Measurements from ENCODE around the gene EPB41L5.

GRCh38 chr2:120224256-120224655, 211.4 kb downstream of the EPB41L5 start:
- TF ChIP-seq CTCF (optimal IDR thresholded peaks at IDR 0.05 in 1 of 3, IDR thresholded peaks at IDR 0.05 in 1 of 3, conservative IDR thresholded peaks at IDR 0.05 in 1 of 3; ENCODE audit: extremely low read depth in 1 of 3, insufficient read depth in 2 of 3, low read length in 3 of 3) (no peak), EZH2 (IDR thresholded peaks at IDR 0.05; ENCODE audit: low read length) (no peak)

All from keratinocyte (primary cell).